ENCODE results near the gene RNF144A. TPM values are rescaled to one million over a fixed set of nuclear protein-coding genes. Genes with fewer than 3 reads are reported as not detected.
A peak's percentile ranks its signal among the peaks of the same experiment; 100 is the strongest.

Gene RNF144A
- total RNA-seq, 1 donor from 2014 or later: 5.5 TPM

DNA sequence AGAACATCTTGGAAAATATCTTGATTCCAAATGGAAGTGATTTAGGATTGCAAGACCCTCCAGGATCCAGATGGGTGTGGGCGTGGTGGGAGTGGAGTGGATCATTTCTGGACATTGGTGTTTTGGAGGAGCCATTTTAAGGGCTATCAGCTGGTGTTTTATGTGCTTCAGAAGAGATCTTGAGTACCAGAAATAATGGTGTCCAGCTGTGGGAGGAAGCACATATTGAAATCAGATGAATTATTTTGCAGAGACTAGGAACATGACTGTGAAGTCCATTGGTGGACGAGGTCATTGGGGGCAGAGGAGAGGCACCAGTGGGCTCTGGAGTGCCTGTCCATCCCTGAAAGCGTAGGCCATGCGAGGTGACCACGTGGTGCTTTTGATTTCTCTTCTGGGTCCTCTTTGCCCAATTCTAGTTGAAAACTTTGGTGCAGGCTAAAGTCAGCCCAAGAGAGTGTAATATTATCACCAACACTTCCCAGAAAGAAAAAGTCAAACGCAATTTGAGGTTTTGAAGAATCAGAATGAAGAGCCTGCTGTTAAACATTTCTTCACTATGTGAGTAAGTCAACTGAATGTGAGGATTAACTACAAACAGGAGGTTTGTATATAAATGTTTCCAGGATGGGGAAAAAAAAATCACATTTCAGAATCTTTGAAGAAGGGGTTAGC, 31.6 kb downstream of the RNF144A start:
- ATAC-seq: no peak

GRCh38 chr2:6951046-6951445, 33.8 kb downstream of the RNF144A start:
- ATAC-seq: no peak

DNA sequence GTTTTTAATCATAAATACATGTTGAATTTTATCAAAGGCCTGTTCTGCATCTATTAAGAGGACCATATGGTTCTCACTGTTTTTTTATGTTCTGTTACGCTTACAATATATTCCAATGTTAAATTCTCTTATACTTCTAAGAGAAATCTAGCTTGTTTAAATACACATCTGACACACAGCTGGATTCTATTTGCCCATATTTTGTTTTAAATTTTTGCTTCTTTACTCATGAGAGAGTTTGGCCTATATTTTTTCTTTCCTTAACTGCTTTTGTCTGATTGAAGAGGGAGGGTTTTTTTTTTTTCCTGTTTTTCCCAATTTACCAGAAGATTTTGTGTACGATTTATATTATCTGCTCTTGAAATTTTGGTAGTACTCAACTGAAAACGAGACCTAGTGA, 34.9 kb downstream of the RNF144A start:
- ATAC-seq: no peak

GRCh38 chr2:6954586-6954985, 37.4 kb downstream of the RNF144A start:
- ATAC-seq: no peak

- no peak for ATAC-seq
These were observed 38.4 kb downstream of the RNF144A start for GRCh38 chr2:6955511-6956136.

DNA sequence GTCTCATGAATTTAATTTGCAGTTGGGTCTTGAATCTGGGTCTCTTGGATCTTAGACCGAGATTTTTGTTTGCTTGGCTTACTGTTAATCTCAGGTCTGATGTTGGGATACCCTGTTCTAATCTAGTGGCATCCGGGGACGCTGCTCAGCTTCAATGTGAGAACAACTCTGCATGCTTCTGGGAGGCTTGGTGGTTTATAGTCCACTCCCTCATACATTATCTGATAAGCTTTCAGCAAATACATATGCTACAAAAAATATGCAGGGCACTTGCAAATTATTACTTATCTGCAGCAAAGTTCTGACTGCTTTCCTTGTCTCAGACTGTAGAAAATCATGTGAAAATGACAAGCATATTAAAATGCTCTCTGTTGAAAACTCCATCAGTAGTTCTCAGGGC, 39.4 kb downstream of the RNF144A start:
- ATAC-seq: no peak

GRCh38 chr2:6957031-6957714, 40.0 kb downstream of the RNF144A start:
- ATAC-seq: no peak

GRCh38 chr2:6957910-6958615, 40.9 kb downstream of the RNF144A start:
- no peak for ATAC-seq

DNA sequence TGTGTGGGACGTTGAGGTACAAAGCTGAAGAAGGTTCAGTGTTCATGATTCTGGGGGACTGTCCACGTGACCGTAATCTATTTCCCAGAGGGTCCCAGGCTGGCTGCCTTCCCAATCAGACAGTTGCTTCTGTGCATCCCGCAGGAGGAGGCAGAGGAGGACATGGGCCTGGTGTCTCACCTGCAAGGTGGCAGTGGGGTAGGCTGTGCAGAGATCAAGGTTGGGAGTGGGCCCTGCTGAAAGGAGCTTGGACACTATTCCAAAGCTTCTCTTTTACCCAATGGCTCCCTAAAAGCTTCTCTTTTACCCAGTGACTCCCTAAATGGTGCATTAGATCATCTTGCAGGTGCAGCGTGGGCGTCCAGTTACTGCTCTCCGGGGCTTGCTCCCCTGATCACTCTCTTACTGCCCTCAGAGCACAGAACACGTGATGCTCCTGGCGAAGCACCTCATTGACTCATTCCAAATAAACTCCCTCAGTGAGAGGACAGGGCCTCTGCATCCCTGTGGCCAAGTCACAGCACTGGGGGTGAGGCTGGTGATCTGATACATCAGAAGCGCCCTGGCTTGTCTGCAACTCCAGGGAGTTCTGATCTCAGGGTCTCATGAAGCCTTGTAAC, 41.5 kb downstream of the RNF144A start:
- no peak for ATAC-seq

GRCh38 chr2:6959751-6960150, 42.5 kb downstream of the RNF144A start:
- no peak for ATAC-seq

- ATAC-seq: peak; percentile 55
These were observed 43.4 kb downstream of the RNF144A start for GRCh38 chr2:6960659-6961058.

DNA sequence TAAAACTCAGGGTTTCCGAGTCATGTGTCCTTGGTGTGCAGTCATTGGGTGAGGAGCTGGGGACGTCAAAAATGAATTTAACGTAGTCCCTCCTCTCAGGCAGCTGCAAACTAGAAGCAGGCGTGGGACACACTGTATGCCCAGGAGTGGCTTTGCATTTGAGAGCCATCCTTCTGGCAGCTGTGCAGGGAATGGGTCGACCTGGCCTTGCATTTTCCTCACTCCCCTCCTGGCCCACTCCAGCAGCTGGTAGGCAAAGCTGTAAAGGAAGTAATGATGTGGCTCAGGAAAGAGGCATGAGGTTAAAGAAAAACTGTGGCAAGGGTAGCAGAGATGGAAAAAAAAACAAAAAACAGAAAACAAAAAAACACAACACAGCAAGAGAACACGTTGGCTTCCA, 46.5 kb downstream of the RNF144A start:
- no peak for ATAC-seq

DNA sequence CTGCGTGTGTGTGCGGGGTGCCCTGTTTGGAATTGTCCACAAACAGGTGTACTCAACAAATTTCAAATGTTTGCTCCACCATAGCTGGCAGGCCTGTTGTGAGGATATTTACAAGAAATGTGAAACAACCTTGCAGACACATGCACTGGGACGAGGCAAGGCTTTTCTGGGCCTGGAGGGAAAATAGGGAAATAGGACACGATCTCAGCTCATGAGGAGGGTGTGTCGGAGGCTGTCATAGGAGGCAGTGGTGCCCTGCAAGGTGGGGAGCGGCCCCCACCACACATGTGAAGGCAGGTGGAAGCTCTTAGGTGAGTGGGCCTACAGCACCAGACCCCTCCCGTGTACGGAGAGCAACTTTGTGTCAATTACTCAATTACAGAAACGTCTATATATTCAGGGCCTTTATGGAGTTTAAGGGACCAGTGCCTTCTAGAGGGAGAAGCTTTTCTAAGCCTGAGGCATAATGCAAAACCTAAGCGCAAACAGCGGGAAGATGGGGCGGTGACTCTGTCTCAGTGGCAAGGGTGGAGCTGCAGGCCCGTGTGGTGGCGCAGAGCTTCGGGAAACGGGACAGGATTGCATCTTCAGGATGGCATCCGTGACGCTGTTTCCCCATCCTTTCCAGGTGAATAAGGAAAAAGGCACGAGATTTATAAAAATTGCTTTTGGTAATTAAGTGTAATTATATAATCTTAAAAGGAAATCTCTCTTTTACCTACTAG, 48.0 kb downstream of the RNF144A start:
- no peak for ATAC-seq

DNA sequence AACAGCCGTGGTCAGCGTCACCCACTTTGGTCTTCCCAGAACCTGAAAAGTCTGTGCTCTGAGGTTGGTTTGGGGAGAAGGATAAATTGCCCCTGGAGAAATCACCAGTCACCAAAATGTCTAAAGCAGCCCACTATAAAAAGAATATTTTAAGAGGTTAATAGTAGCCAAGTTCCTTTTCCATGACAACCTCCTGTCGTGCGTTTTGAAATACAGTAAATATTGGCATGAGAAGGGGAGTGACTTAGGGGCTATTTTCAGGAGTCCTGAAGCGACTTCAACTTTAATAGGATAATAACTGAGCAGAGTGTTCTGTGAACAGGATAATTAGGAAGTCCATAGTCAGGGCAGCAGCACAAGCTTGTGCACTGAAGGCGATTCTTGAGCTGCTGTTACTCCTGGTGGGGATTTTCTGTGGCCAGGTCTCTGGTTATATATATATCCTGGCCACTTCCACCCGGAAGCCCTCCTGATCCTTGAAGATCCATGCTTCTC, 49.3 kb downstream of the RNF144A start:
- ATAC-seq: no peak

GRCh38 chr2:6967301-6967700, 50.1 kb downstream of the RNF144A start:
- ATAC-seq: no peak

DNA sequence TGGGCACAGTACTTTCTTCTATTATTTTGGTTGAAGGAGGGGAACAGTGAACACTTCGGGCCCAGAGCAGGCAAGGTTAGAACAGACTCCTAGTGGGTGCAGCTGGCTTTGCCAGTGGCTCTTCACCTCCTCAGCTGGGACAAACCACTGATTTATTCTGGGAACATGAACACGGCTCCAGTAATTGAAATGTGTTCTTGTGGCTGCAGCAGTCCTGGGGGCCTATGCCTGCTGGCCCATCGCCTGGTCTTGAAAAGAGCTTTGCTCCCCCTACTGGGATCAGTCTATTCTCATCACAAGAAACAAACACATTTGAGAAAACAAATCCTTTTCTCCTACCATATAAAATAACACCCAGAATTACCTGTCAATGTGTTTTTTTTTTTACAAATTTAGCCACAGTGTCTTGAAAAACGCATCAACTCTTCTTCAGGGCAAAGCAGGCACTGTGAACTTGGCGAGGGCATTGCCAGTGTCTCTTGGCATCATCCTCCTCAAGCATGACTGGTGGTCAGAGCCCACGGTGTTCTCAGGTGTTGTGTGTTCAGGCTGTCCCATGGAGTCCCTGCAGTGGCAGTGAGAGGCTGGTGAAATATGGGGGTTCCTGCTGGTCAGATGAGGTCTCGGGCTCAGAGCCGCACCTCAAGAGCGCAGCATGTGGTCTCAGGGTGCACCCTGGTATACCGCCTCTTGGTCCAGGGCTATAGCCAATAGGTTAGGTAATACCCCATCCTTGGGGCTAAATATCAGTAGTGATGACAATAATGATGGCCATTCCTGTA, 51.3 kb downstream of the RNF144A start:
- no peak for ATAC-seq

DNA sequence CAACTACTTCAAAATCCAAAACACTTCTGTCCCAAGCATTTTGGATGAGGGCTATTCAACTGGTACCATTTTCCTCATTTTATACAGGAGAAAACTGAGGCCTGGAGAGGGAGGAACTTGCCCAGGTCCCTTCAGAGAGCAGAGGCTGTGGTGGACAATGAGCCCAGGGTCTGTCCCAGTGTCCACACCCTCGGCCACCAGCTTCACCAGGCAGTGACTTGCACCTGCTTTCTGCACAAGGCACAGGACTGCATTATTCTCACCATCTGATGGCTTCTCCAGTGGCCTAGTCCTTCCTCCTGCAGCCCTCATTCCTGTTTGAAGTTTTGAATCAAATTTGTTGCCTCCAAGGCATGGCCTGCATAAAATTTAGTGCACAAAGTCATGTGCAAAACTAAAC, 53.3 kb downstream of the RNF144A start:
- ATAC-seq: no peak

GRCh38 chr2:6970976-6971480, 53.8 kb downstream of the RNF144A start:
- no peak for ATAC-seq

DNA sequence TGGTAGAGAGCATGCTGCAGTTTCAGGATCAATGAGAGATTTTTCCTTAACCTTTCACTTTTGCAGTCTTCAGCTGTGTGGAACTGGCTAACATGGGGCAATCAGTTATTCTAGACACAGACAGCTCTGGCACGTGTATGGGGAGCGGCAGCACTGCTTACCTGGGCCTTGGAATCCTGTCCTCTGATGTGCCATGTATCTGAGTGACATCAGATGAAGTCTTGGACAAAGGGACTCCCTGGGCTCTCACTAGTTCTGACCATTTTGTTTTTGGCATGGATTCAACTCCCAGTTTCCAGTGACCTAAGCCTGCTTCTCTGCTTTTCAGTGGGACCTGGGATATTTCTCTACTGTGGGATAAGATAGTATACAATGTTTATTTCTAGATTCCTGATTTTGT, 54.3 kb downstream of the RNF144A start:
- ATAC-seq: no peak

DNA sequence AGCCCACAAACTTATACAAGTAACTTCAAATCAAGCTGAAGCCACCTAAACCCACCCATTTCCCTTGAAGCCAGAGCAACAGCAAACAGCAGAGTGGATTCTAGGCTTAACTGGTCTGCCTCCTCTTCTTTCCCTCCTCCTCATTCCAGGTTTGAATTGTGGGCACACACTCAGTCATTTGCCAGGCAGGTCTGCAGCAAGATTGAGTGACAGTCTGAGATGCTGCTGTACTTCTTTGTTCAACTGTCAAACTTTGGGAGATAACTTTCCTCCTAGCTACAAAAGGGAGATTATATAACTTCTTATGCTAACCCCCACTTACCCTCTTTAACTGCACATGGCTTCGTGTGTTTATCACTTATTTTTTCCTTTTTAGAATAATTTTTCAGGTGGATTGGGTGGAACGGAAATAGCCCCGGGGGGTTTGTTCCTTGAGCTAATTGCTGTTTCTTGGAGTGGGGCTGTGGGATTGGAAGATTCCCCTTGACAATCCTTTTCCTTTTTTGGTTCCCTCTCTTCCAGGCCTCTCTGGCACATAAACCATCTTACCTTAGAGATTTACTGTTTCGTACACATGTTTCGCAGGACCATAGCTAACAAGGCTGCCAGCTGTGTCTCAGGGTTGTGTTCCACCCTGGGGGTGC, 55.0 kb downstream of the RNF144A start:
- no peak for ATAC-seq

Data from esophagus mucosa (tissue), 1 donor.